ENCODE results near the gene SAP30BP. TPM values are rescaled to one million over a fixed set of nuclear protein-coding genes. Genes with fewer than 3 reads are reported as not detected.

SAP30BP gene
- total RNA-seq, 1 experiment from 2014 or later: 89.7 TPM

GRCh38 chr17:75632428-75632827 is 34.7 kb upstream of the SAP30BP start:
- no peak overlapping the region for H3K4ac ChIP-seq (ENCODE audit: low read depth, low read length)
- no peak overlapping the region for H2BK120ac ChIP-seq (ENCODE audit: low read depth, low read length, poor library complexity, severe bottlenecking)
- no peaks in the 10 kb centered on the region for H3K27me3 ChIP-seq (ENCODE audit: insufficient read depth, low read length)
- H4K20me1 ChIP-seq (ENCODE audit: control insufficient read depth, insufficient read depth, insufficient read length): no peaks in the 10 kb centered on the region
- no peak overlapping the region for H4K8ac ChIP-seq (replicated peaks; ENCODE audit: insufficient read length, low read depth, low read length)
- H3T11ph ChIP-seq (ENCODE audit: low read length): no peak overlapping the region
- no peak overlapping the region for H4K91ac ChIP-seq (ENCODE audit: insufficient read length, low read depth, low read length)
- no peak overlapping the region for H4K5ac ChIP-seq (ENCODE audit: insufficient read length, low read depth, low read length)
- H3K56ac ChIP-seq (ENCODE audit: insufficient read length, low read depth, low read length): no peak overlapping the region
- Mint-ChIP-seq H3K36me3 (ENCODE audit: insufficient read depth in 1 of 3, low read depth in 3 of 3) (peaks cover 0 to 8% (median under 1%) of the 10 kb centered on the region in 3 experiments; a peak in 4 of 7 replicates), H3K4me3 (no peak overlapping the region), H3K4me1 (peaks cover 16 to 24% of the 10 kb centered on the region in 2 experiments), H3K27me3 (ENCODE audit: low read depth) (no peaks in the 10 kb centered on the region), H3K27ac (no peak overlapping the region; a peak in 1 of 7 replicates), H3K9me3 (no peaks in the 10 kb centered on the region)
- no peak overlapping the region for H2BK12ac ChIP-seq (ENCODE audit: insufficient read length, low read depth, low read length)
- no peak overlapping the region for H2AFZ ChIP-seq (ENCODE audit: low read length)
- H3K4me2 ChIP-seq (ENCODE audit: insufficient read depth, insufficient read length, low read length): no peak overlapping the region
- no peak overlapping the region for H2AK5ac ChIP-seq (ENCODE audit: insufficient read length, low read length)
- no peaks in the 10 kb centered on the region; the same call in 1 of the 2 replicates for H3K4me1 ChIP-seq (ENCODE audit: insufficient read depth, low read length)
- TF ChIP-seq, protein P1, sequence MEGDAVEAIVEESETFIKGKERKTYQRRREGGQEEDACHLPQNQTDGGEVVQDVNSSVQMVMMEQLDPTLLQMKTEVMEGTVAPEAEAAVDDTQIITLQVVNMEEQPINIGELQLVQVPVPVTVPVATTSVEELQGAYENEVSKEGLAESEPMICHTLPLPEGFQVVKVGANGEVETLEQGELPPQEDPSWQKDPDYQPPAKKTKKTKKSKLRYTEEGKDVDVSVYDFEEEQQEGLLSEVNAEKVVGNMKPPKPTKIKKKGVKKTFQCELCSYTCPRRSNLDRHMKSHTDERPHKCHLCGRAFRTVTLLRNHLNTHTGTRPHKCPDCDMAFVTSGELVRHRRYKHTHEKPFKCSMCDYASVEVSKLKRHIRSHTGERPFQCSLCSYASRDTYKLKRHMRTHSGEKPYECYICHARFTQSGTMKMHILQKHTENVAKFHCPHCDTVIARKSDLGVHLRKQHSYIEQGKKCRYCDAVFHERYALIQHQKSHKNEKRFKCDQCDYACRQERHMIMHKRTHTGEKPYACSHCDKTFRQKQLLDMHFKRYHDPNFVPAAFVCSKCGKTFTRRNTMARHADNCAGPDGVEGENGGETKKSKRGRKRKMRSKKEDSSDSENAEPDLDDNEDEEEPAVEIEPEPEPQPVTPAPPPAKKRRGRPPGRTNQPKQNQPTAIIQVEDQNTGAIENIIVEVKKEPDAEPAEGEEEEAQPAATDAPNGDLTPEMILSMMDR (conservative IDR thresholded peaks at IDR 0.05): no peak
- no peak overlapping the region for H3K18ac ChIP-seq (ENCODE audit: insufficient read length, low read depth, low read length)
- no peak overlapping the region for H2BK20ac ChIP-seq (ENCODE audit: low read depth, low read length, poor library complexity, severe bottlenecking)
- no peak overlapping the region for H2BK15ac ChIP-seq (ENCODE audit: low read depth, low read length)
- H3K27ac ChIP-seq (ENCODE audit: insufficient read length, low read depth, low read length): no peak overlapping the region
- no peaks in the 10 kb centered on the region for H3K79me1 ChIP-seq (ENCODE audit: insufficient read depth, low read depth, low read length, poor library complexity, severe bottlenecking)
- no peaks in the 10 kb centered on the region for H3K79me2 ChIP-seq (ENCODE audit: insufficient read depth, low read length)
- WGBS (ENCODE audit: extremely low coverage, insufficient read length, low lambda C conversion rate): no CpG with 5 or more reads among the region's 12 CpGs
- no peak overlapping the region for H3K14ac ChIP-seq (ENCODE audit: insufficient read depth, low read length)
- H3K9me3 ChIP-seq (ENCODE audit: control insufficient read depth, low read depth, low read length): no peaks in the 10 kb centered on the region
- H3K23ac ChIP-seq (ENCODE audit: insufficient read length, low read depth, low read length): no peak overlapping the region
- H2BK5ac ChIP-seq (ENCODE audit: insufficient read length, low read length): no peak overlapping the region
- no peak overlapping the region for H3K9ac ChIP-seq (ENCODE audit: extremely low read depth, insufficient read length, low read length)
- no peak for DNase-seq
- H3K23me2 ChIP-seq (ENCODE audit: insufficient read length, low read depth, low read length, poor library complexity, severe bottlenecking): no peaks in the 10 kb centered on the region

Measured in H9 (cell line).